DOHH2 (cell line): ENCODE results near the gene ALKBH3.

Source experiments
- H3F3A ChIP-seq: fragments of 200-600 bp; sonication (generic), shearing (Covaris generic); 2 replicates; pipeline ENCODE4 v1.6.0; 2016; ENCODE audit warnings: antibody characterized with exemption, mild to moderate bottlenecking; ENCODE audit not compliant: control insufficient read depth, insufficient read depth
- H3K27ac ChIP-seq: fragments of 200-600 bp; sonication (generic); 2 replicates; pipeline ENCODE4 v1.5.1; 2014; ENCODE audit warnings: low read depth, mild to moderate bottlenecking, low read length, moderate library complexity
- H3K27me3 ChIP-seq: fragments of 200-600 bp; sonication (generic); 2 replicates; pipeline ENCODE4 v1.6.1; 2014; ENCODE audit warnings: mild to moderate bottlenecking, low read length, mixed read lengths; ENCODE audit not compliant: control insufficient read depth
- H3K36me3 ChIP-seq: fragments of 200-600 bp; sonication (generic); 2 replicates; pipeline ENCODE4 v1.6.1; 2014; ENCODE audit warnings: mild to moderate bottlenecking, low read length, moderate library complexity, mixed read lengths; ENCODE audit not compliant: control insufficient read depth
- H3K4me1 ChIP-seq: fragments of 200-600 bp; sonication (generic); 2 replicates; pipeline ENCODE4 v1.6.1; 2014; ENCODE audit warnings: mild to moderate bottlenecking, low read length, mixed read lengths; ENCODE audit not compliant: control insufficient read depth
- H3K4me2 ChIP-seq: fragments of 200-600 bp; sonication (generic); 2 replicates; pipeline ENCODE4 v1.6.0; 2014; ENCODE audit warnings: mild to moderate bottlenecking, low read length, moderate library complexity
- H3K4me3 ChIP-seq: fragments of 200-600 bp; sonication (generic); 2 replicates; pipeline ENCODE4 v1.5.1; 2014; ENCODE audit warnings: mild to moderate bottlenecking, low read length, mixed read lengths
- H3K79me2 ChIP-seq: fragments of 200-600 bp; sonication (generic); 2 replicates; pipeline ENCODE4 v1.6.1; 2014; ENCODE audit warnings: mild to moderate bottlenecking, low read length, mixed read lengths; ENCODE audit not compliant: control insufficient read depth
- H3K9me2 ChIP-seq: fragments of 200-600 bp; sonication (generic); replicated peaks from 2 replicates; pipeline ENCODE4 v1.6.1; 2014; ENCODE audit warnings: mild to moderate bottlenecking, low read length, mixed read lengths; ENCODE audit not compliant: control insufficient read depth
- H3K9me3 ChIP-seq: fragments of 200-600 bp; sonication (generic); 2 replicates; pipeline ENCODE4 v1.6.1; 2014; ENCODE audit warnings: antibody characterized with exemption, low read length, mixed read lengths; ENCODE audit not compliant: control insufficient read depth, insufficient read depth
- H4K20me1 ChIP-seq: fragments of 200-600 bp; sonication (generic); 2 replicates; pipeline ENCODE4 v1.6.0; 2014; ENCODE audit warnings: low read depth, mild to moderate bottlenecking, antibody characterized with exemption, low read length, moderate library complexity; ENCODE audit not compliant: control insufficient read depth, insufficient read depth
- CTCF ChIP-seq: fragments of 200-600 bp; sonication (generic); IDR thresholded peaks from one replicate; pipeline ENCODE4 v1.5.1; 2014; ENCODE audit warnings: antibody characterized with exemption, mild to moderate bottlenecking, low read depth, low read length; ENCODE audit not compliant: poor library complexity, severe bottlenecking
- EZH2phosphoT487 ChIP-seq: fragments of 200-600 bp; sonication (generic); IDR thresholded peaks from 2 replicates; pipeline ENCODE4 v1.6.1; 2017; ENCODE audit warnings: borderline replicate concordance, mild to moderate bottlenecking, antibody characterized with exemption, low read length, moderate library complexity, mixed read lengths

ALKBH3 gene

GRCh38 chr11:43924112-43924855, 43.7 kb downstream of the ALKBH3 start:
- Histone ChIP-seq H3K27ac (no peak overlapping the region), H3F3A (no peaks in the 10 kb centered on the region), H3K27me3 (no peaks in the 10 kb centered on the region), H3K4me1 (no peaks in the 10 kb centered on the region), H3K4me3 (no peak overlapping the region), H4K20me1 (no peaks in the 10 kb centered on the region), H3K36me3 (no peaks in the 10 kb centered on the region), H3K4me2 (no peak overlapping the region), H3K9me2 (no peaks in the 10 kb centered on the region), H3K9me3 (no peaks in the 10 kb centered on the region), H3K79me2 (no peaks in the 10 kb centered on the region)
- TF ChIP-seq CTCF (no peak), EZH2phosphoT487 (no peak)

- no peaks in the 10 kb centered on the region for H4K20me1 ChIP-seq
- no peaks in the 10 kb centered on the region for H3K4me1 ChIP-seq
- no peak overlapping the region for H3K4me2 ChIP-seq
- H3K36me3 ChIP-seq = no peaks in the 10 kb centered on the region
- no peaks in the 10 kb centered on the region for H3K9me2 ChIP-seq
- H3K79me2 ChIP-seq = no peaks in the 10 kb centered on the region
- no peaks in the 10 kb centered on the region for H3F3A ChIP-seq
- no peaks in the 10 kb centered on the region for H3K9me3 ChIP-seq
- H3K4me3 ChIP-seq = no peak overlapping the region
- H3K27me3 ChIP-seq = no peaks in the 10 kb centered on the region
- TF ChIP-seq CTCF (no peak), EZH2phosphoT487 (no peak)
- H3K27ac ChIP-seq = no peak overlapping the region
These were observed 44.7 kb downstream of the ALKBH3 start for GRCh38 chr11:43925063-43925931.

DNA sequence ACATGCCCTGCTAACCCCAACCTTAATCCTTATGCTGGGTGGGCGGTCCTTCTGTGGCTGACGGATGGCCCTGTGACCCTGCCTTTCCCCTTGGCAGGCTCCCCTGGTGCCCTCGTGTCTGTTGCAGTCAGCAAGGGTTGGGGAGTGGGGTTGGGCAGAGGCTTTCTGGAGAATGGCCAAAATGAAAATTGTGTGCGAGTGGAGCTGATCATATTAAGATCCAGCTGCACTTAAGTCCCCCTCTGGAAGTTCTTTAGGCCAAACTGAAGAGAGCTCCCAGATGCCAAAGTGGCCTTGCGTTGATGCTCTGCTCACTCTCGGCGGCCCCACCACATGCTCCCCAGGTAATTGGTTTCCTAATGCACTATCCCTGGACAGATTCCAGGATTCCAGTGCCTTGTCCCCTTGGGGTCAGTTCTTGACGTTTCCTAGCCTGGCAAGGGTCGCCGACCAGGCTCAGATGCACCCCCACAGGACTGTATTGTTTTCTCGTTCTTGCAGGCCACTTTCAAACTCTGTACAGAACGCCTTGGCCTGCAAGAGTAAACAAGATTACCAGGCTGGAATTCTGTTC, 45.4 kb downstream of the ALKBH3 start:
- Histone ChIP-seq H4K20me1 (no peaks in the 10 kb centered on the region), H3K9me2 (no peaks in the 10 kb centered on the region), H3K4me3 (no peak overlapping the region), H3F3A (no peaks in the 10 kb centered on the region), H3K36me3 (no peaks in the 10 kb centered on the region), H3K4me1 (no peaks in the 10 kb centered on the region), H3K27ac (no peak overlapping the region), H3K4me2 (no peak overlapping the region), H3K27me3 (no peaks in the 10 kb centered on the region), H3K9me3 (no peaks in the 10 kb centered on the region), H3K79me2 (no peaks in the 10 kb centered on the region)
- TF ChIP-seq CTCF = no peak
- no peak for TF ChIP-seq EZH2phosphoT487
